OCI-LY7 (cell line): ENCODE data around the gene NNAT.
"Not testable (repeated sequence)": the region's sequence is repeated elsewhere in the genome, so short reads cannot be mapped to it uniquely, and the experiment has no call there.

Experiments used
- EZH2phosphoT487 ChIP-seq: fragments of 200-600 bp; sonication (generic); IDR thresholded peaks from 2 replicates; pipeline ENCODE4 v1.6.1; 2018; ENCODE audit warnings: low read depth, borderline replicate concordance, mild to moderate bottlenecking, mixed run types, antibody characterized with exemption, low read length, moderate library complexity, mixed read lengths
- TF ChIP-seq, protein P1 (sequence below): fragments of 200-600 bp; sonication (generic); conservative IDR thresholded peaks from 2 replicates; pipeline ENCODE4 v1.5.1; 2014; ENCODE audit warnings: mild to moderate bottlenecking, antibody characterized with exemption, low read length, moderate library complexity, mixed read lengths

- TF ChIP-seq, protein P1, sequence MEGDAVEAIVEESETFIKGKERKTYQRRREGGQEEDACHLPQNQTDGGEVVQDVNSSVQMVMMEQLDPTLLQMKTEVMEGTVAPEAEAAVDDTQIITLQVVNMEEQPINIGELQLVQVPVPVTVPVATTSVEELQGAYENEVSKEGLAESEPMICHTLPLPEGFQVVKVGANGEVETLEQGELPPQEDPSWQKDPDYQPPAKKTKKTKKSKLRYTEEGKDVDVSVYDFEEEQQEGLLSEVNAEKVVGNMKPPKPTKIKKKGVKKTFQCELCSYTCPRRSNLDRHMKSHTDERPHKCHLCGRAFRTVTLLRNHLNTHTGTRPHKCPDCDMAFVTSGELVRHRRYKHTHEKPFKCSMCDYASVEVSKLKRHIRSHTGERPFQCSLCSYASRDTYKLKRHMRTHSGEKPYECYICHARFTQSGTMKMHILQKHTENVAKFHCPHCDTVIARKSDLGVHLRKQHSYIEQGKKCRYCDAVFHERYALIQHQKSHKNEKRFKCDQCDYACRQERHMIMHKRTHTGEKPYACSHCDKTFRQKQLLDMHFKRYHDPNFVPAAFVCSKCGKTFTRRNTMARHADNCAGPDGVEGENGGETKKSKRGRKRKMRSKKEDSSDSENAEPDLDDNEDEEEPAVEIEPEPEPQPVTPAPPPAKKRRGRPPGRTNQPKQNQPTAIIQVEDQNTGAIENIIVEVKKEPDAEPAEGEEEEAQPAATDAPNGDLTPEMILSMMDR: not testable (repeated sequence)
- TF ChIP-seq EZH2phosphoT487: not testable (repeated sequence)
These were observed 19.8 kb downstream of the NNAT start for GRCh38 chr20:37540838-37541237.
